HG02938 (cell line): ENCODE data around the gene EGR2.

ENCODE experiments used
- ATAC-seq: cut with Tn5 transposase; IDR thresholded peaks from one replicate; pipeline ENCODE4 v1.9.1; 2021; ENCODE audit warnings: mild to moderate bottlenecking, moderate library complexity; ENCODE audit not compliant: unreplicated experiment

EGR2 gene

DNA sequence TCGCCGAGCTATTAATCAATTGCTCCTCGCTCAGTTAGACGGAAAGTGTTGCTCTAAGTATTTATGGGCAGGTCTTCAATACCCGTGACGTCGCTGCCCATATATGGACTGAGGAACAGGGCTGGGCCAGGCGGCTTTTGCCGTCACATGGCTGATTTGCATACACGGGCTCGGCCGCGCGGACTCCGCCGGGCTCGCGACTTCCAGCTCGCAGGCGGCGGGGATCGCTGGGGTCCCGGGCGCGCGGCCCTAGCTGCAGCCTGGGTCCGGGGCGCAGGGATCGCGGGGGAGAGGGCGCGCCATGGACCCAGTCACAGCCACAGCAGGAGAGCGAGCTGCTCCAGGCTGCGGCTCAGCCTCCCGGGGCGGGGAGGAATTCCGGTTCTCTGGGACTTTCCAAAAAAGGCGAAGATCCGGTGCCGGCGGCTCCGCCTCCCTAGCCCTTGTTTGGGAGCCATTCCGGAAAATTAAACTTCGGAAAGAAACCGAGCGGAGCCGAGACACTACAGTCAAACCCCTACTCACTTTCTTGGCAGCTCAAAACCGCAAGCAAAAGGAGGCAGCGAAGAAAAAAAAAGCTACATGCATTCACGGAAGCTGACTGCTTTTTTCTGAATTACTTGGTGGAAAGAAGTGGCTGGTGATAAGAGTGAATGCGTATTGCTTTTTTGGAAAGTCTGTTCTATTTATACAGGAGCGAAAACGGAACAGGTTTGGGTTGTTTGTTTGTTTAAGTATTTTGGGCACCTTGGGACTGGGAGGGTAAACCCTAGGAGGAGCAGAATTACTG, at the start of gene EGR2:
EGR2 (minus strand) TSS at position 36 of the 790 bp plus-strand sequence. CDS start 337 bp downstream, outside the sequence.
- ATAC-seq = peak; percentile 73

DNA sequence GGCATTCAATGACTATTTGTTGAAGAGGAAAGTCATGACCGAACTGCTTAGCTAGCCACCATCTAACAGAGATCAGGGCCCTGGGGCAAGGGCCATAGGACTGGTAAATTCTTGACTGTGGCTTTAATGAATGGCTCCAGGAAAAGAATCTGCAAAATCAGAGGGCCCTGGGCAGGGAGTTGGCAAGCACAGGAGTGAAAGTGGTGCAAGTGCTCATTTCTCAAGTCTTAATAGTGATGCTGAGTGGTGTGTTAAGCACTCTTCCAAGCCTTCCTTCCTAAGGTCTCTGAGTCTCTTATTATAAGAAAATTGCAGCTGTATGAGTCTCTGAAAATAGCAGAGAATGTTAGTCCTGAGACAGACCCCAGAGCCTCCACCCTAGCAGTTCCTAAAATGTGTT, 46.3 kb upstream of the EGR2 start:
- no peak for ATAC-seq

DNA sequence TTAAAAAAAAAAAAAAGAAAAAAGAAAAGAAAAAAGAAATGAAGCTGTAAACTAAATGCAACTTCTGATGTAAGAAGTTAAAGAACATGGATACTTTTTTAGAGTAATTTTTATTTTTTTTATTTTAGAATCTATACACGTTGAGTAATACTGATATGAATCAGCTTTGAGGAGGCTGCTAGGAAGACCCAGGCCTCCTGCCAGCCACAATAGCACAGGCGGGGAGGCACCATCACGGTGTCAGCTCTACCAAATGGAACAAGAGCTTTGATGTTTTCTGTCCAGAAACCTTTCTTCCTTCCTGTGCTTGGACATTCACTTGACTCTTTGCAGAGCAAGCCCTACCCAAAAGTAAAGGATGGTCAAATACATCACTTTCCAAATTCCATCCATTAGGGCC, 45.3 kb upstream of the EGR2 start:
- ATAC-seq = no peak

DNA sequence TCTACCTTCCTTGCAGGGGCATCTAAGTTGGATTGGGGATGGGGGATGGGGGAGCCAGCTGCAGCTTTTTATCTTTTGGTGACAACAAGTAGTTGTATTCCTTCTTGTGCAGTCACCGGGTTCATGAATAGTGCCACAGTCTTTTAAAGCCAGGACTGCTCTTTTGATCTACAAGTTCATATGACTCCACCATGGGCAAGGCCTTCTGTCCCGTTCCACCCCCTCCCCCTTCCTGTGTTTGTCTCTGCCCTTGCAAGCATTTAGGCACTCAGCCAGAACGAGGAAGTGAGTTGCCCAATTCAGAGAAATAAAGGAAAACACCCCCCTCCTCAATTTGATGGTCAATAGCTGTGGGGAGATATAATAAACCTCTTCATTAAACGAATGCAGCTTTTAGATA, 44.8 kb upstream of the EGR2 start:
- ATAC-seq = no peak

DNA sequence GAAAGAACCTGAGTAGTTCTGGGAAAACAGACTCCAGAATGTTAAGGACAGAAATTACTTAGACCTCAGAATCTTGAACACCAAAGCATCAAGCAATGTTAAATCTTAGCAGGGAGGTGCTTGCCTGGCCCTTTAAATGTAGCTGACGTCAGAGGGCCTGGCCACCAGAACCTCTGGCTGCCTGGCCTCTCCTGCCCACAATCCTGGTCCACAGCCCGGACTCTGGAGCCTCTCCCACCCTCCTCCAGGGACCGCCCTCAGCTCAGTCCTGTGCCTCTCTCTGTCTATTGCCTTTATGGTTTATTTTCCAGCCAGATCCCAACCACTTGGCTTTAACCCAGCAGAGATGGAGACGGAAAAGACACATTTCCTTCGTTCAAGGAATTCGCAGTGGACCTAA, 42.2 kb upstream of the EGR2 start:
- ATAC-seq = no peak

DNA sequence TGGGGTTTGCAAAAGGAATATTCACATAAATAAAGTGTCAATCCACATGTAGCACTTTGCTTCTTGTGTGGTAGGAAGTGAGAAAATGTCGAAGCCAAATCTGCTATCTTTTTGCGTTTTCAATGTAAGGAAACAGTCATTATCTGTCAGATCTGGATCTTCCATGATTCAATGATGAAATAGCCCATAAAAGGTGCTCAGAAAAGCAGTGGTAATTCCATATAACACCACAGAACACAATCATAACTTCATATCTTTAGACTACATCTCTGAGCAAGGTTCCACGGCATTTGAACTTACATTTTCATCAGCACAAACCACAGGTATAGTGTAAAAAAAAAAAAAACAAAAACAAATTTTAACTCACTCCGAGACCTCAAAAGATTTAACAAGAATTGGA, 39.9 kb upstream of the EGR2 start:
- ATAC-seq = no peak

DNA sequence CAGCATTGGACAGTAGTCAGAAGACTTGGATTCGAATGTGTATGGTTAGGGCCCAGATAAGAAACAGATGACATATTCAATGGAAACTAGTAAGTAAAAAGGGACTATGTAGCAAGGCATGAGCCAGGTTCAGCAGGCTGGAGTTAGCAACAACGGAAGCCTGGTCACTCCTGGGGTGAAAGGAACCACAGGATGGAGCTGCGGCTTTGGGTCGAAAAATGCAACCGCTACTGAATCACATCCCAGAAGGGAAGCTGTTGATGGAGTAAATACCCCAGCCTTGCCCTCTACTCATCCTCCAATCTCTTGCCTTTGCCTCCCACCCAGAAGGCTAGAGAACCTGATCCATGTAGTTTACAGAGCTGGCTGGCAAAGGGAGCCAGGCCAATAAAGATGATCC, 37.5 kb upstream of the EGR2 start:
- ATAC-seq = peak; percentile 13

DNA sequence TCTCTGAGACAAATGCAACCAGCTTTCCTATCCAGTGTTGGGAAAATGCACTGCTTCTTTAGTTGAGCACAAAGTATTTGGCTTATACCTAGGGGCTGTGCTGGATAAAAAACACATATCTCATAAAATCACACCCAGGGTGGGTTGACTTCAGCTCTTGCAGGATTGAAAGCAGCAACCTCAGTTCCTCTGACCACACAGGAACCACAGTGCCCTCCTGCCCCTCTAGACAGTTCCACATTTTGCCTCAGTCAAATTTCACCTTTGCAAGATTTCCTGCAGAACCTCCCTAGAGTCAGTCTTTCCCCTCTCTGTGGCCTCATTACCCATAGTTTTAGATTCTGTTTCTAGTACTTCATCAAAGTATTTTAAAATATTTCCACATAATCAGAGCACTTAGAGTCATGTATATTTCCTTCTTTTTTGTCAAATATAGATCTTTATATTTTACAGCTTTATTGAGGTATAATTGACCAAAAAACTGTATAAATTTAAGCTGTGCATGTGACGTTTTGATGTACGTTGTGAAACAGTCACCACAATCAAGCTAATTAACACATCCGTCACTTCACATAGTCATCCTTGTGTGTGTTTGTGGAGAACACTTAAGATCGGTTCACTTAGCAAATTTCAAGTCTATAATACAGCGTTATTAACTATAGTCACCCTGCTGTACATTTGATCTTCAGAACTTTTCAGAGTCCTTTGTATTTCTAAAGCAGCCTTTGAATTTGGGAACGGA, 37.0 kb upstream of the EGR2 start:
- peak; percentile 56 for ATAC-seq

DNA sequence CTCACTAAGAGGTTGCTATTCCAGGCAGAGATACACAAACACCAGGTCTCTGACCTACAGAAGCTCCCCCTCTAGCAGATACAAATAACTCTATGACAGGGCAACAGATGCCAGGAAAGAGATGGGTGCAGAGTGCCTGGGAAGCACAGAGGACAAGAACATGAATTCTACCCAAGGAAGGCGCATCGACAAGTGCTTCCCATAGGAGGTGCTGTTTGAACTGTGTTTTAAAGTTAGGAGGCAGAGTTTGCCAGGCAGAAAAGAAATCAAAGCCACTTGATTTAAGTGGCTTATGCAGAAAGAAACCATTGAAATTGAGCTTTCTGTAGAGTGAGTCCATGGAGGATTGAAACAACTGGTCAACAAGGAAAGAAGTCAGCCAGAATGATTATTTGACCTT, 35.3 kb upstream of the EGR2 start:
- no peak for ATAC-seq

DNA sequence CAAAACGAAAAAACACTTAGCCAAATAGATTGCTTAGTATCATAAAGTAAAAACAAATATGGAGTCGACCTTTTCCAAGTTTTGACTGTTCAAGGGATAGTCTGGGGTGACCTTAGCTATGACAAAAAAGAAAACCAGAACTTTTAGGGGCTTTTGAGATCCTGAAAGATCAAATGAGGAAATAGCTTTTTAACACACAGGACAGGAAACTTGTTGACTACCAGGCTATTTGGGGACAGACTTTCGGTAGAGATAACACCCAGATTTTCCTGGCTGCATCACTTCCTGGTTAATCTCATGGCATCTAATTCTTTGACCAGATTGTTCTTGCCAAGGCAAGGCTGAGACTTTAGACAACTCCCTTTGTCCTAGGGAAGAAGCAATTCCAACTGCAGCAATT, 34.5 kb upstream of the EGR2 start:
- ATAC-seq = no peak

DNA sequence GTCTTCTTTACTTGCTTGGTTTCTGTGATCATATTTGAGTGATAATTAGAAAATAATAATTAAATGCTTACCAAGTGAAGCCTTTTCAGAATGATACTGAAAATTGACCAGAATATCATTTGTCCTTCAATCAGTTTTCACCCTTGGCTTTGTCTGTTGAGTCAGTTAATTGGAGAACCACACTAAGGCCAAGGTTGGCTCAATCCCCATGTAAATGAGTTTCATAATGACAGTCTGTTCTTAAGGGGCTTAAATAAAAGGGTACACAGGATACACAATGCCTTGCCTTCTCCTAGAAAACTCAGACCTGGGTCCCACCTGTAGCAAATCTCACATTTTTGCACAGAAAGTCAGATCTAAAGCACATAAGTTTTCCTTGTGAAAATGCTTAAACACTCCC, 31.3 kb upstream of the EGR2 start:
- no peak for ATAC-seq

DNA sequence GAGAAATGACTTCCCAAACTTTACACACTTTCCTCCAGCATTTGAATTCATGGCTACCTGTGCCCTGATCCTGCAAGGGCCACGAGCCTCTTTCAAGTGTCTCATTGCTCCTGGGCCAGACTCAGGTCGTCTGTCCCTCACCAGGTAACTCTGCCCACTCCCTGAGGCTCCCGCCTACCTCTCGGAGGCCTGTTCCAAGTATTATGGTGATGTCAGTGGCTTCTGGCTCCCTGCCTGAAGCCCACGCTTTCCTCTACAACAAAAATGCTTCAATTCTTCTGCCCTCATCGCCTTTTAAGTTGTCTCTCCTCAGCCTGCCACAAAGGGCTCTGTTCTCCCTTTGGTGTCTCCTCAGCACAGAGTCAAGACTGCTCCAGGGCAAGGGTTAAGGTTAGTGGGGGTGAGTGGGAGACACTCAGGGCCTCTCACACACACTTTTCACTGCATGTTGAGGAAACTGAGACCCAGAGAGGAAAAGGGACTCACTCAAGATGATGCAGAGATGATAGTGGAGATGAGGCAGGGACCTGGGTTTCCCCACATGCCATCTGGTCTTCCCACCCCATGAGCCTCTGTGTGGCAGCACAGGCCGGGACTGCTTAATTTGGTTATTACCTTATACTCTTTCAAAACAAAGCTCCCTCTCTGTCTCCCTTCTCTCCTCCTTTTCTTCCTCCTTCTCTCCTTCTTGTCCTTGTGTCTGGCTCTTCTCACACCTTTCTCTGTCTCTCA, 28.3 kb upstream of the EGR2 start:
- ATAC-seq = no peak

DNA sequence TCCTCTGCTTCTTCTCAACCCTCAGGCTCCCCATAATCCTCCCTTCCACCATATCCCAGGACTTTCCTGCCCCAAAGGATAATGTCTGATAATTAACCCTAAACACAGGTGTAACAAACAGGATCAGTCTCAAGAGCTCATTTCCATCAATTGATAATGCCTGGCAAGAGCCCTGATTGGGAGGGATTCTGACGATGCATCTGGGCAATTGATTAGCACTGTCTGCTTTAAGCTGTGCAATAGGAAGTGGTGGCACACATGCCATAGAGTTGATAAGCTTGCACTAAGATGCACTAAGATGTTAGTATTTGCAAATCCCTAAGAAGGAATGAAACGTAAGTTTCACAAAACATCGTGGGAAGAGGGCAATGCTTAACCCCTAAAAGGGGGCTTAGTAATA, 27.4 kb upstream of the EGR2 start:
- ATAC-seq = no peak

DNA sequence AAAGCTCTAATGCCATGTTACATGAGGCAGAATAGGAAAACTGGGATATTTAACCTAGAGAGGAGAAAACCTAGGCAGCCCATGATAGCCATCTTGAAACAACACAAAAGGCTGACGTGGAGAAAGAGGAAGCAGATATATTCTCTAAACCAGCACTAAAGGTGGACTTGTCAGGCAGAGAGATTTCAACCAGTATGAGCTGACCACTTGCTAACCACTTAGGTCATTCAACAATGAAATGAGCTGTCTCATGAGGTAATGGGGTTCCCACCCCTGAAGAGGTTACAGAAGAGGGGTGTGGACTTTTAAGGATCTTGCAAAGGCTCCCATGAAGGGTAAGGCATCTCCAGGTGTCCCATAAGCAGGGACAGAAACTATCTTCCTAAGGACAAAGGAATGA, 26.8 kb upstream of the EGR2 start:
- ATAC-seq = peak; percentile 77

DNA sequence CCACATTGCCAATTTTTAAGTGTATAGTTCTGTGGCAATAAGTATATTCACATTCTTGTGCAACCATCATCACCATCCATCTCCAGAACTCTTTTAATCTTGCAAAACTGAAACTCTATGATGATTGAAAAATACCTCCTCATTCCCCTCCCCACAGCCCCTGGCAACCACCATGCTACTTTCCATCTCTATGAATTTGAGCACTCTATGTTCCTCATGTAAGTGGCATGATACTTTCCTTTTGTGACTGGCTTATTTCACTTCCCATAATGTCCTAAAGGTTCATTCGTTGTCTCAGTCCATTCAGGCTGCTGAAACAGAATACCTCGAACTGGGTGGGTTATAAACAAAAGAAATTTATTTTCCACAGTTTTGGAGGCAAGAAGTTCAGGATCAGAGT, 23.4 kb upstream of the EGR2 start:
- no peak for ATAC-seq

DNA sequence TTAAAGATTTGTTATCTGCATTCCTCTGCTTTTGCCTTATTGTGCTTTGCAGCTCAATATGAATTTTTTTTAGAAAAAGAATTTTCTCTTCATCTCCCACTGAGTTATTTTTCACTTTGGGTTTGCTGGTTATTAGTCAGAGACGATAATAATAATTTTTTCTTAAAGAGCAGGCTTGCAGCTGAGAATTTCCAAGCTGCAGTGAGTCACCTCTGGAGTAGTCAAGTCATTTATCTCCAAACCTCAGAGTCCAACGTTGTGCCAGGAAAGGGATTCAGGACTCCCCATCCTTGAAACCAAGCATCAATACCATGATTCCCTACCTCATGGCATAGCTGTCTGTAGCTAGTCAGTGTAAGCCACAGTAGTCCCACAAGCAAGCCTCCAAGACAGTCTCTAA, 15.2 kb upstream of the EGR2 start:
- no peak for ATAC-seq

DNA sequence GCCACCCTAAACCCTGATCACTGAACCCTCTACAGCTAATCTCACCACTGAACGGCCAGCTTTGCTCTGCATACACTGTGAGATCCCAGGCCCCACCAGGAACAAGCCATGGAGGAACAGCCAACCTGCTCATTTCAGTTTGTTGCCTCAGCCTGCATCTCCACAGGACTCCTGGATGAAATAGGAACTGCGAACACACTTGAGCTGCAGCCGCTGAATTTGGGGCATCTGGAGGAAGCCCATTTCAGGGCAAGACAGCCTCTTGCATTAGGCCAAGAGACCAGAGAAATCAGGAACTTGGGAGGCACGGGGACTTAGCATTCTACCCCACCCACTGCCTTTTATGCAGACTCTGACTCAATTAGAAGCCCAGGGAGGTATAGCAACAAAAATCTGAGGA, 14.5 kb upstream of the EGR2 start:
- no peak for ATAC-seq

DNA sequence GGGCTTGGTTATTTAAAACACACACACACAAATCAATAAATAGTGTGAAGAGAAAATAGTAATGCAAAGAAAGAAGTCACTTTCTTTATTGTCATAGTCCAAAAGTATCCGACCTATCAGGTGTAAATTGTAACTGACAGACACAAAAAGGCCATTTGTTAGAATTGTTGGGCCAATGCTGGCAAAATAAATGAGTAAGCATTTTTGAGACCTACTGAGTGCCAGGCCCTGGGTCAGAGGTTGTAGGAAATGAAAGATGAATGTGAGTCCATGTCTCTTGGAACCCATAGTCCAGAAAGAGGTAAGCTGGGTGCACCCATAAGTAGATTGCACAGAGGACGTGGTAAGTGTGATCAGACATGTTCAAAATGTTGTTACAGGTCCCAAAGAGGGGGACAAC, 13.5 kb upstream of the EGR2 start:
- ATAC-seq = no peak

DNA sequence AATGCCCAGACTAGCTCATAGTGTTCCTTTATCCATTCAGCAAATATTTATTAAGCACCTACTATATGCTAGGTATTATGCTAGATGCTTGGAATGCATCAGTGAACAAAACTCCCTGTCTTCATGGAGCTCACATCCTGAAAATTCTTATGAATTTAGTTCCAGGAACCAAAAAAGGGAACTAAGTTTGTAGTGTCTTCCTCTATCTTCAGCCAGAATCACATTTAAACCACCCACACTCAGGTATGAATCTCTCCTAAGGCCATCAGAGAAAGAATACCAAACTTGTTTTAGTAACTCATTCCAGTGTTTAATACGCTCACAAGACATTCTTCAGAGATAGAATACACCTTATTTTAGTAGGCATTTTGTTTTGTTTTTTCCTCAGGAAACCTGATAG, 10.1 kb upstream of the EGR2 start:
- ATAC-seq = no peak

DNA sequence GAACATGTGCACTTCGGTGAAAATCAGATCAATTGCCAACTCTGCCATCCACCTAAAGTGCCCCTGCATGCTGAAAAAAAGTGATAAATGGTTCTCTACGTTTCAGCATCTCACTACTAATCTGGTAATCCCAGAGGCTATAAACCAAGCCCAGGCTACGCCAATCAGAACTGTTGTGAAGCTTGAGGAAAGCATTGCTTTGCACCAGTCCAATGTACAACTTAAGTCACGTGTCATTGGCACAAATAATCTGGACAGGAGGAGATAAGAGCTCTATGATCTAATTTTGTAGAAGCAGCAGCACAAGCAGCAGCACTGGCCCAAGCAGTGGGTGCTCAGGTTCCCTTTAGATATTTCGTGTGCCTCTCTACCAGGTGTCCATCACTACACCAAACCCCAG, 4.4 kb upstream of the EGR2 start:
- no peak for ATAC-seq

DNA sequence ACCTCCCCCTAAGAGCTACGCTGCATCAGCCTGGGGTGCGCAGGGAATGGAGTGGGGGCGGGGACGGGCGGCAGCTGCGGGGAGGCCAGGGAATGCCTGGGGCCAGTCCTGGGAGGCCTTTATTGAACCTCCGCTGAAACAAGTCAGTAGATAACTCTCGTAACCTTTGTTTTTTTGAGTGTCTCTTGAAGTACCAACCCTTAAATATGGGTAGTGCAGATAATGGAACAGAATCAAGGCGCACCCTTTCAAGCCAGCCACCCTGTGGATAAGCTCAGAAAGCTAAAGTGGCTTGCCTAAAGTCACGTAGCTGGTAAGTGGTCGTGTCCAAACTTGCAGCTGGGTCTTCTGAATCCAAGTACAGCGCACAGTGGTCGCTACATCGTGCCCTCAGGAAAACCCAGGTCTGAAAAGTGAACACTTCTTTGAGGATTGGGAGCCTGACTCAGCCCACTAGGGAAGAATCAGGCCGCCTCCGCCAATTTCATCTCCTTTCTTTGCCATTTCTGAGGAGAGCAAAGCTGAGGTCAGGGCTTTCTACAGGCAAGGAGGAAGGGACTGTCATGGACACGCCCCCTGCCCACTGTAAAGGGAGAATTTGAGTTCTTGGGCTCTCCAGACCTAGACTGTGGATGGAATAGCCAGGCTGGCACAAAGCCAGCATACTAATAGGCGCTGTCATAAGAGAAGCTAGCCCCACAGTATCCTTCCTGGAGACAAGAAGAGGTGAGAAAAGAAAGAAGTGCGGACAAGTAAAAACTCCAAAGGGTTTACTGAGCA, 3.2 kb upstream of the EGR2 start:
- ATAC-seq = no peak
